ENCODE results near the gene PNPO. TPM values are rescaled to one million over a fixed set of nuclear protein-coding genes. Genes with fewer than 3 reads are reported as not detected.

Gene PNPO
- total and polyA plus RNA-seq, 7 donors, result 9.6 to 16.5 (median 14.3) TPM

DNA sequence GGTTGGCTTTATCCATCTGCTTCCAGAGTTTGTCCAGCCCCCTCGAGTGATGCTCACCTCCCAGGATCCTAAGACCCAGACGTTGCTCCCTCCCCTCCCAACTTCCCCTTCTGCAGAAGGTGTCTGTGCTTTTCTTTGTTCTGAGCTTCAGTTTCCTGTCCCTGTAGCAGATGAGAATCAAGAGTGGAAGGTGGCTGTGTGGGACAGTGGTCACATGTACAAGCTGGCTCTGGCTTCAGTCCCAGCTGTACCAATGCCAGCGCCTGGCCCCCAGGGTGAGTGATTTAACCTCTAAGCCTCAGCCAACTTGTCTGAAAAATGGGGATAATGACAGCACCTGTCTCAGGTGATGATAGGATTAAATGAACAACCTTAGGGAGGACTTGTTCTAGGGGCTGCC lies 8.6 kb downstream of the PNPO start:
- DNase-seq, result no peak
- Histone ChIP-seq H3K4me1 (peaks cover 0 to 24% (median 15%) of the 10 kb centered on the region in 4 donors), H3K27ac (peak overlapping the region in 2 of 4 donors; percentile 62 to 66), H3K4me3 (no peak overlapping the region), H3K27me3 (no peaks in the 10 kb centered on the region), H3K36me3 (peaks cover 3 to 21% (median 4%) of the 10 kb centered on the region in 4 donors), H3K9me3 (no peaks in the 10 kb centered on the region)
- intact Hi-C loops (cut with DNase I), result loop anchor here (1.0 kb wide), 2 partner anchors 20 to 68 kb away; no protein-coding TSS in a partner anchor
- WGBS, 2 donors, result 15 to 24% methylated on average over 3 of the region's 3 CpGs
- TF ChIP-seq EP300 (IDR thresholded peaks at IDR 0.05), result no peak
- TF ChIP-seq, protein P1, sequence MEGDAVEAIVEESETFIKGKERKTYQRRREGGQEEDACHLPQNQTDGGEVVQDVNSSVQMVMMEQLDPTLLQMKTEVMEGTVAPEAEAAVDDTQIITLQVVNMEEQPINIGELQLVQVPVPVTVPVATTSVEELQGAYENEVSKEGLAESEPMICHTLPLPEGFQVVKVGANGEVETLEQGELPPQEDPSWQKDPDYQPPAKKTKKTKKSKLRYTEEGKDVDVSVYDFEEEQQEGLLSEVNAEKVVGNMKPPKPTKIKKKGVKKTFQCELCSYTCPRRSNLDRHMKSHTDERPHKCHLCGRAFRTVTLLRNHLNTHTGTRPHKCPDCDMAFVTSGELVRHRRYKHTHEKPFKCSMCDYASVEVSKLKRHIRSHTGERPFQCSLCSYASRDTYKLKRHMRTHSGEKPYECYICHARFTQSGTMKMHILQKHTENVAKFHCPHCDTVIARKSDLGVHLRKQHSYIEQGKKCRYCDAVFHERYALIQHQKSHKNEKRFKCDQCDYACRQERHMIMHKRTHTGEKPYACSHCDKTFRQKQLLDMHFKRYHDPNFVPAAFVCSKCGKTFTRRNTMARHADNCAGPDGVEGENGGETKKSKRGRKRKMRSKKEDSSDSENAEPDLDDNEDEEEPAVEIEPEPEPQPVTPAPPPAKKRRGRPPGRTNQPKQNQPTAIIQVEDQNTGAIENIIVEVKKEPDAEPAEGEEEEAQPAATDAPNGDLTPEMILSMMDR (IDR thresholded peaks at IDR 0.05), result no peak
- TF ChIP-seq POLR2AphosphoS5 (IDR thresholded peaks at IDR 0.05), result no peak
- TF ChIP-seq POLR2A (IDR thresholded peaks at IDR 0.05), result no peak

DNA sequence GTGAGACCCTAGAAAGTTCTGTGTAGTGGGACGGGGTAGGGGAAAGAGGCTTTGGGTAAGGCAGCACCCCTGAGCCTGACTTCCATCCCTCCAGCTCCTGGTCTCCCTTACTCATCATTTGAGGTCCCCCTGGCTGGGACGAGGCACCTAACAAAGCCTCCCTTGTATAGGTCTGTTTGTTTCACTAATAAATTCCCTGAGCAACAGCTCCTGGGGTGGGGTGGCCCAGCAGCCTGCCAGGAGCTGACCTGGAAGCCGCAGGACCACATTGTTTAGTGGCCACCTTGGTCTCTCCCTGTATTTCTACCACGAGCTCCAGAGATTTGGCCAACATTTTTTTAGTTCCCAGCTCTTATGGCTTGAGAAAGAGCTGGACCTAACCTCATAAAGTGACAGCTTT lies 9.1 kb downstream of the PNPO start:
- Histone ChIP-seq H3K27ac (peak overlapping the region in 1 of 4 donors; percentile 4), H3K27me3 (no peaks in the 10 kb centered on the region), H3K36me3 (peaks cover 0 to 16% (median 2%) of the 10 kb centered on the region in 4 donors), H3K9me3 (no peaks in the 10 kb centered on the region), H3K4me3 (no peak overlapping the region), H3K4me1 (peaks cover 0 to 24% (median 15%) of the 10 kb centered on the region in 4 donors)
- TF ChIP-seq POLR2AphosphoS5 (IDR thresholded peaks at IDR 0.05), result no peak
- no peak for TF ChIP-seq EP300 (IDR thresholded peaks at IDR 0.05)
- TF ChIP-seq POLR2A (IDR thresholded peaks at IDR 0.05), result no peak
- TF ChIP-seq, protein P1 (IDR thresholded peaks at IDR 0.05), result no peak
- intact Hi-C loops (cut with DNase I), result no loop called here
- no peak for DNase-seq
- WGBS, 2 donors, result 33 to 78% methylated on average over 4 of the region's 4 CpGs

DNA sequence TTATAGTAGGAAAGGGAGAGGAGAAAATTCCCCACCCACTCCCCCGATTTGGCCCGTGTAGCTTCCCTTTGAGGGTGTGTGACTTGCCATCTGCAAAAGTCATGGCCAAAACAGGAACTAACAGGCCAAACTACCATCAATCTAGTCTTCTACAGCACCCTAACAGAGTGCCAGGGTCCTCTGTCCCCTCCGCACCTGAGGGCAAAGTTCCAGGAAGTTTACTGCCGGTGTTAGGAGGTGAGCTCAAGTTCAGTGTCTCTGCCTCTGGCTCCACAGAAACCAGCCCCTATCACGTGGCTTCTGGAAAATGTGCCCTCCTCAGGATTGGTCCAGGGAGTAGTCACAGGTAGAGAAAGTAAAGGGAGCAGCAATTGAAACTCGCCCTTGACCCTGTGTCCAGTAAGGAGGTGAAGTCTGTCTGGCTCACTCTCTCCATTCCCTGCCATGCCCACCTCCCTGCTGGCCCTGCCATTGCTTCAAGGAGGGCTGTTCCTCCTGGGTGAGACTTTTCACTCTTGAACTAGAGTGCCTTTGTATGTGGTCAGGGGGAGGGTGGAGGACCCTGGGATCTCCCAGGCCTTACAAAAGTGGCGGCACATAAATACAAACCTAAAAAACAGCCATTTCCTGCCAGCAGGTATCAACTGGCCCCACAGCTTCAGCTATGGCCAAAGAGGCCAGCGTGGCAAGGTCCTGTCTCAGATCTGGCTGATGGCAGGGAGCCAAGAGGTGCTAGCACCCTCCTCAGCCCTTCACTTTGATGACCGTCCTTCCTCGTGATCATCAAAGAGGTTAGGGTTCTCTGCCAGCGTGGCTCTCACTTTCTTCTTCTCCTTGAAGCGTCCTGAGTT lies 11.0 kb downstream of the PNPO start:
- Histone ChIP-seq H3K4me3 (no peak overlapping the region), H3K36me3 (peaks cover 0 to 4% (median 1%) of the 10 kb centered on the region in 4 donors), H3K27me3 (no peaks in the 10 kb centered on the region), H3K27ac (no peak overlapping the region), H3K4me1 (peaks cover 0 to 18% (median 15%) of the 10 kb centered on the region in 4 donors), H3K9me3 (no peaks in the 10 kb centered on the region)
- 17 to 58% methylated on average over 12 of the region's 12 CpGs for WGBS, 2 donors
- no peak for DNase-seq
- intact Hi-C loops (cut with DNase I), result no loop called here
- TF ChIP-seq EP300 (IDR thresholded peaks at IDR 0.05), result no peak
- no peak for TF ChIP-seq POLR2AphosphoS5 (IDR thresholded peaks at IDR 0.05)
- no peak for TF ChIP-seq POLR2A (IDR thresholded peaks at IDR 0.05)
- TF ChIP-seq, protein P1 (IDR thresholded peaks at IDR 0.05), result no peak

DNA sequence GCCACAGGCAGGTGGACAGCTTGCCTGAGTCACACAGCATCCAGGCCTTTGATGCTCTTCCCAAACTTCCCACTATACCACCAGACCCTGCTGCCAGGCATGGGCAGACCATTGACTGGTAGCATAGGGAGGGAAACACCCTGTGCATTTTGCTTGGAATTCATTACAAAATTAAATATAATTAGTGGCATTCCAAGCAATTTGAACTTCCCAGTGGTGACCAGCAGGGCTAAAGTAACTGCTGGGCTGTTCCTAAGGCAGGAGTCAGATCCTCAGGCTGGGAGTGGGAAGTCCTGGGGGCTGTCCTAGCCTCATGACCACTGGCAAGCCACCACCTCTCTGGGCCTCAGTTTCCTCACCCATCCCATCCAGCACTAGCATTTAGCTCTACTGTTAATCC lies 12.5 kb downstream of the PNPO start:
- Histone ChIP-seq H3K27ac (no peak overlapping the region), H3K4me3 (no peak overlapping the region), H3K9me3 (no peaks in the 10 kb centered on the region), H3K27me3 (no peaks in the 10 kb centered on the region), H3K4me1 (peaks cover 0 to 12% (median 9%) of the 10 kb centered on the region in 4 donors), H3K36me3 (no peaks in the 10 kb centered on the region)
- TF ChIP-seq POLR2A (IDR thresholded peaks at IDR 0.05) (no peak), EP300 (IDR thresholded peaks at IDR 0.05) (no peak)
- TF ChIP-seq, protein P1 (IDR thresholded peaks at IDR 0.05), result no peak
- DNase-seq, result no peak
- intact Hi-C loops (cut with DNase I), result no loop called here

Measured in sigmoid colon (tissue), 7 donors.